Heart left ventricle (tissue), 16 donors: ENCODE data around the gene HLA-B. TPM values are rescaled to one million over a fixed set of nuclear protein-coding genes. Genes with fewer than 3 reads are reported as not detected.
"Not testable (repeated sequence)": the region's sequence is repeated elsewhere in the genome, so short reads cannot be mapped to it uniquely, and the experiment has no call there.

Experiments
- ATAC-seq, 4 donors: fragments of 200-7000 bp; cut with Tn5 transposase; one replicate each; pipeline ENCODE4 v1.9.1; 2020 to 2022; ENCODE audit warnings: moderate library complexity in 4 of 4, mild to moderate bottlenecking in 3 of 4, moderate number of reproducible peaks in 1 of 4
- DNase-seq, 5 donors: peaks; one replicate each; pipeline ENCODE4 v3.0.0-alpha.2; 2020
- H3K27ac ChIP-seq, 12 donors: fragments of 200-600 bp; sonication (generic) in 4 of 12; one replicate each; pipeline versions ENCODE4 v1.5.0 to v1.8.0; 2016 to 2022; ENCODE audit warnings: mild to moderate bottlenecking in 2 of 12
- H3K27me3 ChIP-seq, 9 donors: fragments of 200-600 bp; sonication (generic) in 2 of 9; one replicate each; pipeline versions ENCODE4 v1.5.1 to v1.8.0; 2016 to 2022; ENCODE audit warnings: mild to moderate bottlenecking in 3 of 9
- H3K36me3 ChIP-seq, 9 donors: fragments of 200-600 bp; sonication (generic) in 2 of 9; one replicate each; pipeline versions ENCODE4 v1.5.0 to v1.8.0; 2018 to 2022; ENCODE audit warnings: mild to moderate bottlenecking in 2 of 9
- H3K4me1 ChIP-seq, 12 donors: fragments of 200-600 bp; sonication (generic) in 4 of 12; one replicate each; pipeline versions ENCODE4 v1.5.0 to v1.8.0; 2016 to 2022; ENCODE audit warnings: mild to moderate bottlenecking in 3 of 12
- H3K4me3 ChIP-seq, 12 donors: fragments of 200-600 bp; sonication (generic) in 4 of 12; one replicate each; pipeline versions ENCODE4 v1.5.0 to v1.8.0; 2017 to 2022; ENCODE audit warnings: mild to moderate bottlenecking in 9 of 12, moderate library complexity in 4 of 12
- H3K9me3 ChIP-seq, 12 donors: fragments of 200-600 bp; sonication (generic) in 4 of 12; one replicate each; pipeline versions ENCODE4 v1.5.0 to v1.8.0; 2016 to 2022; ENCODE audit warnings: mild to moderate bottlenecking in 1 of 12
- POLR2A ChIP-seq, 2 donors: fragments of 450-650 bp; IDR thresholded peaks; one replicate each; pipeline ENCODE4 v1.6.1; 2017; ENCODE audit warnings: antibody characterized with exemption in 2 of 2, mild to moderate bottlenecking in 2 of 2, moderate library complexity in 2 of 2
- WGBS, 4 donors: extraction: QIAGEN DNeasy Blood & Tissue Kit in 2 of 4; methylation state at CpG; one replicate each; pipeline versions ENCODE4 v1.1.5 to v1.1.7; 2013 to 2018; 5-methylcytosine and 5-hydroxymethylcytosine counted together
- intact Hi-C, 10 donors: fragments of 100-400 bp; cut with DNase I; formaldehyde crosslinking; loops; one replicate each; pipeline versions ENCODE4 v1.11.1 to v1.14.2; 2022
- long read RNA-seq, 3 donors: library from polyadenylated mRNA; unstranded; transcript quantifications; one replicate each; pipeline ENCODE4 v2.0.0, GENCODE V29; 2020 to 2021
- polyA plus RNA-seq, 2 donors: library from polyadenylated mRNA; stranded (reverse); fragments of 200-250 nt; gene quantifications; one replicate each; pipeline ENCODE4 v1.2.3, GENCODE V29; 2013
- total RNA-seq, 9 donors: library from RNA; depleted of rRNA in 2 of 9; stranded (reverse); fragments of >200 nt in 2 of 9; fragmentation: NEBNext Ultra II Directional in 3 of 9; extraction: Animal tissue kit (Norgen Biotek cat#: 25700) in 3 of 9; gene quantifications; one replicate each; pipeline versions ENCODE4 v1.1.0 to v1.2.4, GENCODE V29; 2016 to 2023
- TF ChIP-seq, protein P1 (sequence below), 12 donors: fragments of 200-600 bp; sonication (generic) in 4 of 12; IDR thresholded peaks; one replicate each; pipeline versions ENCODE4 v1.5.0 to v1.8.0; 2018 to 2022; ENCODE audit warnings: antibody characterized with exemption in 12 of 12, mild to moderate bottlenecking in 5 of 12
- donor health status: ischemic (EF 13 %, LVEDD 7.1; RV severe dilation, severe dysfunction).
- donor health status: healthy with polysubstance abuse.
- donor health status: DM: no; HTN: yes; CAD: no.
- donor health status: DM: no; HTN: no; CAD: no.
- donor health status: ischemic (EF 25% LVEDD 6.9; RV normal size, moderate dysfunction).
- donor health status: ischemic (EF 25% LVEDD 5.7; RV mildly dilated, moderate dysfunction).
- donor health status: healthy.
- donor health status: DM: yes; HTN: yes; CAD: no.
- donor health status: ischemic (EF 35%, LVEDD 5.7; RV mildly dilated, moderate dysfunction).
- donor health status: nonischemic (EF 11% LVEDD 7.7; RV severe dilation, severe dysfunction).
- donor health status: DM: yes; HTN: yes; CAD: no.
- donor health status: PGD.
- donor health status: ischemic (EF 29% LVEDD 5.4; RV normal size, mild dysfunction).
- donor health status: nonischemic (EF 23%, LVEDD 6.1; RV moderate dilation, normal function).

HLA-B gene
- total RNA-seq = 1,000 to 10,000 TPM in 2 of 9 donors, 100 to 1,000 TPM in 7; 235 to 2,858 (median 371) TPM
- 100 to 1,000 TPM; 397 to 553 TPM for polyA plus RNA-seq
- long read RNA-seq, donor 1, transcript HLA-B-249 (8 exons, 1,547 nt) = major isoform, 51 of 120 reads
- long read RNA-seq, donor 1, partial matches to known transcripts = 50 of 120 reads
- long read RNA-seq, donor 1, other reads (novel, unspliced or antisense) = 15 of 120 reads
- long read RNA-seq, donor 2, transcript HLA-B-249 (8 exons, 1,547 nt) = major isoform, 276 of 349 reads
- long read RNA-seq, donor 2, partial matches to known transcripts = 45 of 349 reads
- long read RNA-seq, donor 2, other reads (novel, unspliced or antisense) = 28 of 349 reads
- long read RNA-seq, donor 3, transcript HLA-B-249 (8 exons, 1,547 nt) = major isoform, 66 of 119 reads
- long read RNA-seq, donor 3, partial matches to known transcripts = 50 of 119 reads
- long read RNA-seq, donor 3, other reads (novel, unspliced or antisense) = 3 of 119 reads

DNA sequence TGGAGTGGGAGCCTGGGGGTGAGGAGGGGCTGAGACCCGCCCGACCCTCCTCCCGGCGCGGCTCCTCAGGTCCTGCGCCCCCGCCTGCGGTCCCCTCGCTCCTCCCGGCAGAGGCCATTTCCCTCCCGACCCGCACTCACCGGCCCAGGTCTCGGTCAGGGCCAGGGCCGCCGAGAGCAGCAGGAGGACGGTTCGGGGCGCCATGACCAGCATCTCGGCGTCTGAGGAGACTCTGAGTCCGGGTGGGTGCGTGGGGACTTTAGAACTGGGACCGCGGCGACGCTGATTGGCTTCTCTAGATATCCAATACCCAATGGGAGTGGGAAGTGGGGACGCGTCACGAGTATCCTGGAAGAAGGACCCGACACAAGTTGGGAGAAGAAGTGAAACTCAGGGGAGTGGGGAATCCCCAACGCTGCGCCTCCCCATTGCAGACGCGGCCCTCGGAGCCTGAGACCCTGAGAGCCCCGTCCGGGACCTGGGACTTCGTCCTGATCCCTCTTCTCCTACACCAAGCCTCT lies at the start of gene HLA-B:
Gene HLA-B (minus strand): TSS at position 234 of the 521 bp plus-strand sequence. CDS start 21 bp downstream, at position 213.
- Histone ChIP-seq H3K4me3 (peak within 1 kb of the TSS; percentile 49 to 98 (median 71)), H3K9me3 (no peaks in the 10 kb centered on the region), H3K27me3 (peaks cover 0 to 15% (median 0%) of the 10 kb centered on the region in 9 donors), H3K27ac (peak within 1 kb of the TSS in 11 of 12 donors; percentile 70 to 100 (median 86)), H3K36me3 (peaks cover 0 to 34% (median 18%) of the 10 kb centered on the region in 9 donors), H3K4me1 (peaks cover 0 to 30% (median 2%) of the 10 kb centered on the region in 12 donors)
- DNase-seq (peak; percentile 77 to 97 (median 93)), ATAC-seq (peak; percentile 93 to 98 (median 98))
- TF ChIP-seq POLR2A (IDR thresholded peaks at IDR 0.05) = peak in 1 of 2 donors; percentile 92
- TF ChIP-seq, protein P1, sequence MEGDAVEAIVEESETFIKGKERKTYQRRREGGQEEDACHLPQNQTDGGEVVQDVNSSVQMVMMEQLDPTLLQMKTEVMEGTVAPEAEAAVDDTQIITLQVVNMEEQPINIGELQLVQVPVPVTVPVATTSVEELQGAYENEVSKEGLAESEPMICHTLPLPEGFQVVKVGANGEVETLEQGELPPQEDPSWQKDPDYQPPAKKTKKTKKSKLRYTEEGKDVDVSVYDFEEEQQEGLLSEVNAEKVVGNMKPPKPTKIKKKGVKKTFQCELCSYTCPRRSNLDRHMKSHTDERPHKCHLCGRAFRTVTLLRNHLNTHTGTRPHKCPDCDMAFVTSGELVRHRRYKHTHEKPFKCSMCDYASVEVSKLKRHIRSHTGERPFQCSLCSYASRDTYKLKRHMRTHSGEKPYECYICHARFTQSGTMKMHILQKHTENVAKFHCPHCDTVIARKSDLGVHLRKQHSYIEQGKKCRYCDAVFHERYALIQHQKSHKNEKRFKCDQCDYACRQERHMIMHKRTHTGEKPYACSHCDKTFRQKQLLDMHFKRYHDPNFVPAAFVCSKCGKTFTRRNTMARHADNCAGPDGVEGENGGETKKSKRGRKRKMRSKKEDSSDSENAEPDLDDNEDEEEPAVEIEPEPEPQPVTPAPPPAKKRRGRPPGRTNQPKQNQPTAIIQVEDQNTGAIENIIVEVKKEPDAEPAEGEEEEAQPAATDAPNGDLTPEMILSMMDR (IDR thresholded peaks at IDR 0.05) = no peak
- intact Hi-C loops = loop anchor here in 5 of 10 donors (1.0 to 5.0 kb wide), 5 partner anchors 10 to 160 kb away; partner anchors contain the start of gene HLA-C (in 5 of the 5)
- 0 to 1% (median 0%) methylated on average over 16 to 39 of the region's 39 CpGs for WGBS, 4 donors

DNA sequence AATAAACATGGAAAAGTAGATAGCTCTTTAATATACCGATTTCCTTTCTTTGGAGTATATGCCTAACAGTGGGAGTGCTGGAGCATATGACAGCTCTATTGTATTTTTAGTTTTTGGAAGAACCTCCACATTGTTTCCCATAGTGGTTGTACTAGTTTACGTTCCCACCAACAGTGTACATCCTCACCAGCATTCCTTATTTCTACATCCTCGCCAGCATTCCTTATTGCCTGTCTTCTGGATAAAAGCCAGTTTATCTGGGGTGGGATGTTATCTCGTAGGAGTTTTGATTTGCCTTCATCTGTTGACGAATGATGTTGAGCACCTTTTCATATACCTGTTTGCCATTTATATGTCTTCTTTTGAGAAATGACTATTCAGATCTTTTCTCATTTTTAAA lies 49.0 kb upstream of the HLA-B start:
- Histone ChIP-seq H3K27me3 (no peaks in the 10 kb centered on the region), H3K27ac (peak overlapping the region in 1 of 12 donors; percentile 2), H3K4me1 (peaks cover 7 to 82% (median 55%) of the 10 kb centered on the region in 12 donors), H3K4me3 (no peak overlapping the region), H3K36me3 (peaks cover 0 to 10% (median under 1%) of the 10 kb centered on the region in 9 donors), H3K9me3 (peaks cover 0 to 5% (median 0%) of the 10 kb centered on the region in 12 donors)
- 46 to 71% (median 63%) methylated on average over 5 of the region's 5 CpGs for WGBS, 4 donors
- intact Hi-C loops = no loop called here
- TF ChIP-seq, protein P1 (IDR thresholded peaks at IDR 0.05) = no peak
- TF ChIP-seq POLR2A (IDR thresholded peaks at IDR 0.05) = no peak
- DNase-seq (no peak), ATAC-seq (no peak)

DNA sequence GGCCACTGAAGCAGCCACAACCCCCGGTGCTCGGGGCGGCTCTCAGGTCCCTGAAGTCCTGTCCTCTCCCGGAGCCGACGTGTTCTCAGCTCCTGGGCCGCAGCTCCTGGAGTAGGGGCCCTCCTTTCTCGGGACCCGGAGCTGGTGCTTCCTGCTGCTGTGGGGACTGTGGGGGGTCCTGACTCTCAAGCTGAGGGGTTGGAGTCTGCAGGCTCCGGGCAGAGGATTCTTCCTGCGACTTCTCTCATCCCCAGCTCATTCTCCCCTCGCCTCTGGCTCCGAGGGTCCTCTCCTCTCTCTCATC lies 47.0 kb upstream of the HLA-B start:
- not testable (repeated sequence) for DNase-seq, H3K36me3 ChIP-seq, ATAC-seq, H3K27me3 ChIP-seq, H3K9me3 ChIP-seq
- intact Hi-C loops = loop anchor here in 2 of 10 donors (1.0 to 5.0 kb wide), 2 partner anchors 34 to 138 kb away; partner anchors contain the start of gene DDX39B (in 1 of the 2)
- H3K27ac ChIP-seq = peak overlapping the region in 10 of 12 donors; percentile 50 to 100 (median 98)
- peak overlapping the region; percentile 51 to 97 (median 85) for H3K4me3 ChIP-seq
- WGBS, 4 donors = 9 to 10% (median 10%) methylated on average over 11 to 13 of the region's 13 CpGs
- H3K4me1 ChIP-seq = peaks cover 7 to 70% (median 55%) of the 10 kb centered on the region in 12 donors

DNA sequence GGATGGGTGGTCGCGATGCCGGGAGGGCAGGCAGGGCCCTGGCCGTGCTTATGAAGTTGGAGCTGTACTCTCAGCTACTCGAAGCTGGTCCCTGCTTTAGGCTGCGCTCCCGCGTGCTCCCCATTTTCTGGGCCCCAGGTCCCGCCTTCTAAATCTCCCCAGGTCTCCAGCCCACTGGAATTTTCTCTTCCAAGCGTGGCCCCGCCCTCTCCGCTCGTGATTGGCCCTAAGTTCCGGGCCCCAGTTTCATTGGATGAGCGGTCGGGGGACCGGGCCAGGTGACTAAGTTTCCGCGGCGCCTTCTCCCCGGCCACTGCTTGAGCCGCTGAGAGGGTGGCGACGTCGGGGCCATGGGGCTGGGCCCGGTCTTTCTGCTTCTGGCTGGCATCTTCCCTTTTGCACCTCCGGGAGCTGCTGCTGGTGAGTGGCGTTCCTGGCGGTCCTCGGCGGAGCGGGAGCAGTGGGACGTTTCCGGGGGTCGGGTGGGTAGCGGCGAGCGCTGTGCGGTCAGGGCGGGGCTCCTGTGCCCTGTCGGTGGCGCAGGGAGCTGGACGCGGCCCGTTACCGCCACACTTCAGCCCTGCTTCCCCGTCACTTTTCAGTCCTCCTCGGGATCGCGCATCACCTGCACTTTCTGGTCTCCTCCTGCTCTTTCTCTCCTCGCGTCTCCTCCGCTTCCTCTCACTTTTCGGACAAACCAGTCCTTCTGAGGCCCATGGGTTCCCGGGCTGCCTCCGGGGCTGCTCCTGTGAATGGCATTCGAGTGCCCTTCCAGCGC lies 46.5 kb upstream of the HLA-B start, which contains the start of gene MICA:
Gene MICA (plus strand): TSS at position 313 of the 778 bp plus-strand sequence. CDS start 38 bp downstream, at position 351.
- H3K27ac ChIP-seq = peak within 1 kb of the TSS in 11 of 12 donors; percentile 70 to 100 (median 98)
- 0 to 1% (median 1%) methylated on average over 48 to 58 of the region's 58 CpGs for WGBS, 4 donors
- H3K36me3 ChIP-seq = no peaks in the 10 kb centered on the region
- peaks cover 7 to 72% (median 59%) of the 10 kb centered on the region in 12 donors for H3K4me1 ChIP-seq
- ATAC-seq (peak; percentile 54 to 88 (median 68)), DNase-seq (peak; percentile 90 to 93 (median 91))
- peak within 1 kb of the TSS; percentile 51 to 97 (median 85) for H3K4me3 ChIP-seq
- peaks cover 0 to 5% (median 0%) of the 10 kb centered on the region in 12 donors for H3K9me3 ChIP-seq
- peak in 1 of 2 donors; percentile 81 for TF ChIP-seq POLR2A (IDR thresholded peaks at IDR 0.05)
- TF ChIP-seq, protein P1 (IDR thresholded peaks at IDR 0.05) = peak in 1 of 12 donors; percentile 20
- no peaks in the 10 kb centered on the region for H3K27me3 ChIP-seq
- intact Hi-C loops = loop anchor here in 2 of 10 donors (1.0 to 5.0 kb wide), 2 partner anchors 35 to 139 kb away; partner anchors contain the start of gene DDX39B (in 1 of the 2)
